PFSK-1 (cell line): Measurements from ENCODE around the gene GOLGA5.

Source experiments
- FOXP2 ChIP-seq: optimal IDR thresholded peaks from 2 replicates; pipeline ENCODE3; 2011; ENCODE audit warnings: borderline replicate concordance, control low read depth, inconsistent platforms; ENCODE audit not compliant: insufficient read depth; ENCODE audit errors: extremely low read length, extremely low read depth
- POLR2AphosphoS5 ChIP-seq: IDR thresholded peaks from 2 replicates; pipeline ENCODE4 v1.6.1; 2012; ENCODE audit warnings: low read depth, mild to moderate bottlenecking, control low read depth, low read length, moderate library complexity
- SIN3A ChIP-seq: IDR thresholded peaks from 2 replicates; pipeline ENCODE4 v1.6.1; 2012; ENCODE audit warnings: mild to moderate bottlenecking, low read length, moderate library complexity, borderline replicate concordance; ENCODE audit not compliant: insufficient read depth
- TAF1 ChIP-seq: IDR thresholded peaks from 2 replicates; pipeline ENCODE4 v1.6.1; 2012; ENCODE audit warnings: low read length, control low read depth, borderline replicate concordance; ENCODE audit not compliant: insufficient read depth
- TF ChIP-seq, protein P1 (sequence below), 2 experiments: IDR thresholded peaks; 2 replicates each; pipeline versions ENCODE4 v1.6.1 to v1.8.0; 2011 to 2012; ENCODE audit warnings: low read depth in 2 of 2, low read length in 2 of 2, control low read depth in 1 of 2, inconsistent platforms in 1 of 2, mild to moderate bottlenecking in 1 of 2, moderate library complexity in 1 of 2; ENCODE audit not compliant: insufficient read depth in 1 of 2

Gene GOLGA5

DNA sequence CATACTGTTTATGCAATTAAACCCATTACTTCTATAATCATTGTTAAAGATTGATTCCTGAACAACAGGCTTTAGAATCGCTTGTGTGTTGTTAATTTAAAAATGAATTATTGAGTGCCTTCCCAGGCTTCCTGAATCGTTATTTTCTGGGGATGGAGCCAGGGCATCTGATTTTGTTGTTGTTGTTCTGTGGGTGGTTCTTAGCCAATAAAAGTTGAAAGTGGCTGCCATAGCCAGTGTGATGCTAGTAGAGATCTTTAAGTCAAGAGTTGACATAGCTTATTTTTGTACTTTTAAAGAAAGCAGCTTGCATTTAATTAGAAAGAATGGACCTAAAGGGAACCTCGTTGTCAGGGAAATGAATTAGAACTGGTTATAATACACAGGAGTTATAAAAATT is 6.4 kb downstream of the GOLGA5 start:
- TF ChIP-seq, protein P1, sequence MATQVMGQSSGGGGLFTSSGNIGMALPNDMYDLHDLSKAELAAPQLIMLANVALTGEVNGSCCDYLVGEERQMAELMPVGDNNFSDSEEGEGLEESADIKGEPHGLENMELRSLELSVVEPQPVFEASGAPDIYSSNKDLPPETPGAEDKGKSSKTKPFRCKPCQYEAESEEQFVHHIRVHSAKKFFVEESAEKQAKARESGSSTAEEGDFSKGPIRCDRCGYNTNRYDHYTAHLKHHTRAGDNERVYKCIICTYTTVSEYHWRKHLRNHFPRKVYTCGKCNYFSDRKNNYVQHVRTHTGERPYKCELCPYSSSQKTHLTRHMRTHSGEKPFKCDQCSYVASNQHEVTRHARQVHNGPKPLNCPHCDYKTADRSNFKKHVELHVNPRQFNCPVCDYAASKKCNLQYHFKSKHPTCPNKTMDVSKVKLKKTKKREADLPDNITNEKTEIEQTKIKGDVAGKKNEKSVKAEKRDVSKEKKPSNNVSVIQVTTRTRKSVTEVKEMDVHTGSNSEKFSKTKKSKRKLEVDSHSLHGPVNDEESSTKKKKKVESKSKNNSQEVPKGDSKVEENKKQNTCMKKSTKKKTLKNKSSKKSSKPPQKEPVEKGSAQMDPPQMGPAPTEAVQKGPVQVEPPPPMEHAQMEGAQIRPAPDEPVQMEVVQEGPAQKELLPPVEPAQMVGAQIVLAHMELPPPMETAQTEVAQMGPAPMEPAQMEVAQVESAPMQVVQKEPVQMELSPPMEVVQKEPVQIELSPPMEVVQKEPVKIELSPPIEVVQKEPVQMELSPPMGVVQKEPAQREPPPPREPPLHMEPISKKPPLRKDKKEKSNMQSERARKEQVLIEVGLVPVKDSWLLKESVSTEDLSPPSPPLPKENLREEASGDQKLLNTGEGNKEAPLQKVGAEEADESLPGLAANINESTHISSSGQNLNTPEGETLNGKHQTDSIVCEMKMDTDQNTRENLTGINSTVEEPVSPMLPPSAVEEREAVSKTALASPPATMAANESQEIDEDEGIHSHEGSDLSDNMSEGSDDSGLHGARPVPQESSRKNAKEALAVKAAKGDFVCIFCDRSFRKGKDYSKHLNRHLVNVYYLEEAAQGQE (IDR thresholded peaks at IDR 0.05; ENCODE audit: insufficient read depth in 1 of 2, low read depth in 2 of 2, low read length in 2 of 2): no peak
- no peak for TF ChIP-seq POLR2AphosphoS5
- no peak for TF ChIP-seq FOXP2
- no peak for TF ChIP-seq SIN3A

DNA sequence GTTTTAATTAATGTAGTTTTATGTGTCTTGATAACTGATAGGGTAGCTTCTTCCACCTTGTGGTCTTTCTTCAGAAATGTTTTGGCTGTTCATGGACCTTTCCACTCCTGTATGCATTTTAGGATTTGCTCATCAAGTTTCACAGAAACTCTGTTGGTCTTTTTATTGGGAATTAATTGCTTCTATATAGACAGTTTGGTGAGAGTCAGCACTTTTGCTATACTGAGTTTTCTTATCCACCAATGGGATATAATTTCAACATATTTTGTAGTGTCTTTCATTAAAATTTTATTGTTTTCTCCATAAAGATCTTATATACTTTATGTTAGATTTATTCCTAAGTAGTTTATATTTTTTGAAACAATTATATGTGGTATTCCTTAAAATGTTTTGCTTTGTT is 7.8 kb downstream of the GOLGA5 start:
- TF ChIP-seq SIN3A (no peak), POLR2AphosphoS5 (no peak), FOXP2 (no peak), TAF1 (no peak)
- TF ChIP-seq, protein P1 (IDR thresholded peaks at IDR 0.05; ENCODE audit: insufficient read depth in 1 of 2, low read depth in 2 of 2, low read length in 2 of 2): no peak

DNA sequence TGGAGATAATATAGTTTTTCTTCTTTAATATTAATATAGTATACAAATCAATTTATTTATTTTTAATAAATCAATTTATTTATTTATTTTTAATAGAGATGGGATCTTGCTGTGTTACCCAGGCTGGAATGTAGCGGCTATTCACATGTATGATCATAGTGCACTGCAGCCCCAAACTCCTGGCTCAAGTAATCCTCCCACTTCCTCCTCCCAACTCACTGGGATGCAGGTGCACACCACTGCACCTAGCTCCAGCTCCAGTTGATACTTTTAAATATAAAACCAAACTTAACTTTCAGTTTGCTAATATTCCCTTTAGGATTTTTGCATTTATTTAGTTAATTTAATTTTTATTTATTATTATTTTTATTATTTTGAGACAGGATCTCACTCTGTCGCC is 8.6 kb downstream of the GOLGA5 start:
- no peak for TF ChIP-seq TAF1
- TF ChIP-seq SIN3A: no peak
- TF ChIP-seq, protein P1 (IDR thresholded peaks at IDR 0.05; ENCODE audit: insufficient read depth in 1 of 2, low read depth in 2 of 2, low read length in 2 of 2): no peak
- TF ChIP-seq FOXP2: no peak
- no peak for TF ChIP-seq POLR2AphosphoS5

DNA sequence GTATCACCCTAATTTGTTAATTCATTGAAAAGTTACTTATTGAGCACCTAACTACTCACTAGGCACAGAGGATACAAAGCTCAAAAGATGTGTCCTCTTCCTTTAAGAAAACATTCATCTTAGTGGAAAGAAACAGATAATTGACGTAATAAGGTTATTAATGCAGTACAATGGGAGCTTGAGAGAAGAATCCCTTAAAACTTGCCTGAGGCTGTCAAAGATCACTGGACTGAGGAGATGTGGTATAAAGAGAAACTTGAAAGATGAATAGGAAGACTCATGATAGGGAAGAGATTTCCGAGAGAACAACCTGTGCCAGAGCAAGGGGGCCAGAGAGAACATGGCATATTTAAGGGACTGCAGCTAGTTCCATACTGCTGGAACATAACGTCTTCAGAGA is 19.1 kb downstream of the GOLGA5 start:
- TF ChIP-seq SIN3A: no peak
- no peak for TF ChIP-seq POLR2AphosphoS5
- no peak for TF ChIP-seq FOXP2
- no peak for TF ChIP-seq TAF1
- TF ChIP-seq, protein P1 (IDR thresholded peaks at IDR 0.05; ENCODE audit: insufficient read depth in 1 of 2, low read depth in 2 of 2, low read length in 2 of 2): no peak

DNA sequence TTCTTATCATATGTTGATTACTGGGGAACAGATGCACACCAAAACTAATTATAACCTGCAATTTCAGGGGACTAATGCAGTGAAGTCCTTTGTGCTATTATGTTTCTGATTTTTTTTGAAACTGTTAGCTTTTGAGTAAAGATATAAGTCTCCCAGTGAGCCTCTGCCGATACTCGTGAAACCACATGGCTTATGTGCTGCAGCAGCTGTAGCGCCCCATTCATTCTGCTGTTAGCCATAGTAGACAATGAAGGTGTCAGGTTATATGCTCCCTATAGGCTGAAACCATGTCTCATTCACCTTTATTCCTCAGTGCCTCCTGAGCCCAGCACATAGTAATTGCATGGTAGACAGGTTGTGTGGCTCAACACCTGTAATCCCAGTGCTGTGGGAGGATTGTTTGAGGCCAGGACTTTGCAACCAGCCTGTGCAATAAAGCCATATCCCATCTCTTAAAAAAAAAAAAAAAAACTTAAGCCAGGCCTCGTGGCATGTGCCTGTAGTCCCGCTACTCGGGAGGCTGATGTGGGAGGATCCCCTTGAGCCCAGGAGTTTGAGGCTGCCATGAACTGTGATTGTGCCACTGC is 25.0 kb downstream of the GOLGA5 start:
- TF ChIP-seq POLR2AphosphoS5 (no peak), SIN3A (no peak), TAF1 (no peak), FOXP2 (no peak)
- TF ChIP-seq, protein P1 (IDR thresholded peaks at IDR 0.05; ENCODE audit: insufficient read depth in 1 of 2, low read depth in 2 of 2, low read length in 2 of 2): no peak
